HG03439 (cell line): Measurements from ENCODE around the gene RNPEPL1.
"Not testable (repeated sequence)": the region's sequence is repeated elsewhere in the genome, so short reads cannot be mapped to it uniquely, and the experiment has no call there.

Source experiments
- ATAC-seq: cut with Tn5 transposase; IDR thresholded peaks from one replicate; pipeline ENCODE4 v1.9.1; 2021; ENCODE audit warnings: mild to moderate bottlenecking, moderate library complexity; ENCODE audit not compliant: unreplicated experiment

RNPEPL1 gene

DNA sequence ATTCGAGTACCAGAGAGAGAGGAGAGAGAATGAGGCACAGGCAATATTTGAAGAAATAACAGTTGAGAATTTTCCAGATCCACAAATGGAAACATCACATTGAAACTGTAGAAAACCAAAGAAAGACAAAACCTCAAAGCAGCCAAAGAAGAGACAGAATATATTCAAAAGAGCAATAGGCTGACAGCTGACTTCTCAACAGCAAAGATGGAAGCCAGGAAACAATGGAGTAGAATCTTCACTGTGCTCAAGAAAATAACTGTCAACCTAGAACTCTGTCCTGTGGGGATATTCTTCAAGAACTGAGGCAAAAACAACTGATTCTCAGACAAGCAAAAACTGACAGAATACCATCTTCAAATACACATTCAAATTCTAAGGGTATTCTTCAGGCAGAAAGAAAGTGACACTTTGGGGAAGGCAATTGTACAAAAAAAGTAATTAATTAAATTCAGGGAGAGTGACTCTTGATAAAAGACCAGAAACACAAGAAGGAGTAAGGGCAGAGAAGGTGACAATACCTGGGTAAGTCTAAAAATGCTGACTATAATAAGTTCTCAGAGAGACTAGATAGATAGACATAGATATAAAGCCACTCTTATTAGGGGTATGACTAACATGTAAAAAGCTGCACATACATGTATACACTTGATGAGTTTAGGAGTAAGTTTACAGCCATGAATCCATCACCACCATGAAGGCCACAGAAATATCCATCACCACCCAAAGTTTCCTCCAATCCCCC lies 36.1 kb upstream of the RNPEPL1 start:
- ATAC-seq = no peak

DNA sequence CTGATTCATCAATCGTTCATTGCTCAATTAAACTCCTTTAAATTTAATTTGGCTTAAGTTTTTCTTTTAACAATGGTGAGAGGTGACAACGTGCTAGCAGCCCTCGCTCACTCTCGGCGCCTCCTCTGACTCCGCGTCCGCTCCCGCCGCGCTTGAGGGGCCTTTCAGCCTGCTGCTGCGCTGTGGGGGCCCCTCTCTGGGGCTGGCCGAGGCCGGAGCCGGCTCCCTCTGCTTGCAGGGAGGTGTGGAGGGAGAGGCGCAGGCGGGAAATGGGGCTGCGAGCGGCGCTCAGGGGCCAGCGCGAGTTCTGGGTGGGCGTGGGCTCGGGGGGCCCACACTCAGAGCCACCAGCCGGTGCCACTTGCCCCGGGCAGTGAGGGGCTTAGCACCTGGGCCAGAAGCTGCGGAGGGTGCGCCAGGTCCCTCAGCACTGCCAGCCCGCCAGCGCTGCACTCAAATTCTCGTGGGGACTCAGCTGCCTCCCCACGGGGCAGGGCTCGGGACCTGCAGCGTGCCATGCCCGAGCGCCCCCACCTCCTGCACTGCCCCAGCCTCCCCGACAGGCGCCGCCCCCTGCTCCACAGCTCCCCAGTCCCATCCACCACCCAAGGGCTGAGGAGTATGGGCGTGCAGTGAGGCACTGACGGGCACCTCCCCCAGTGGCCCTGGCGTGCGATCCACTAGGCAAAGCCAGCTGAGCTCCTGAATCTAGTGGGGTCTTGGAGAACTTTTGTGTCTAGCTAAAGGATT lies 30.1 kb upstream of the RNPEPL1 start:
- no peak for ATAC-seq

DNA sequence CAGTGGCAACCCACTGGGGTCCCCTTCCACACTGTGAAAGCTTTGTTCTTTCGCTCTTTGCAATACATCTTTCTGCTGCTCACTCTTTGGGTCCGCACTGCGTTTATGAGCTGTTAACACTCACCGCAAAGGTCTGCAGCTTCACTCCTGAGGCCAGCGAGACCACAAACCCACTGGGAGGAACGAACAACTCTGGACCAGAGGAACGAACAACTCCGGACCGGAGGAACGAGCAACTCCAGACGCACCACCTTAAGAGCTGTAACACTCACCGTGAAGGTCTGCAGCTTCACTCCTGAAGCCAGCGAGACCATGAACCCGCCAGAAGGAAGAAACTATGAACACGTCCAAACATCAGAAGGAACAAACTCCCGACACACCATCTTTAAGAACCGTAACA lies 29.2 kb upstream of the RNPEPL1 start:
- not testable (repeated sequence) for ATAC-seq

DNA sequence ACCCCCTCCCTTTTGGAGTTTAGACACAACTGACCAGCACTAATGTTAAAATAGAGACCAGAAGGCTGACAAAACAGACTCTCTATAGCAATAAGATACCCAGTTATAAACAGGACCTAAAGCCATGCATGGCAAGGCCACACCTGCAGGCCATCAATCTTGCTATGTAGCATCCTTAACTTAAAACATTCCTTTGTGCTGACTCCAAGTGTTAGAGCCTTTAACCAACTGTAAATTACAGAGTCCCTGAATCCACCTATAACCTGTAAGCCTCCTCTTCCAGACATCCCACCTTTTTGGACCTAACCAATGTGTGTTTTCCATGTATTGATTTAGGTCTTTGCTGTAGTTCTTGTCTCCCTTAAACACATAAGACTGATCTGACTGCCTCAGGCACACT lies 28.4 kb upstream of the RNPEPL1 start:
- ATAC-seq = no peak

DNA sequence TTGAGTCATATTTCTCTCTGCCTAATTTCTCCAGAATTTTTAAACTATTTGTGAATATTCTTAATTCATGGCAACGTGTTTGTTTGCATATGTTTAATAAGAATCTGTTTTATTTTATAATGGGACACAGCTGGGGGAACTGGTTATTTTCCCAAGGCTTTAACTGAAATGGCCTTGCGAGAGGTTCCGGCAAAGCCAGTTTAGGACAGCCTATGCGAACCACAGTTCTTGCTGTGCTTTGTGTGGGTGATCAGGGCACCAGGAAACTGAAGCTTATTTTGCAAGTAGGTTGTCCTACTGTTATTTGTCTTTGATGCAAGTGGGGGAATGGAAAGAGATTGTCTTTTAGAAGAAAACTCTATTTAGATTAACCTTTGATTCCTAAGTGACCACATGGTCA lies 17.0 kb upstream of the RNPEPL1 start:
- ATAC-seq = no peak

DNA sequence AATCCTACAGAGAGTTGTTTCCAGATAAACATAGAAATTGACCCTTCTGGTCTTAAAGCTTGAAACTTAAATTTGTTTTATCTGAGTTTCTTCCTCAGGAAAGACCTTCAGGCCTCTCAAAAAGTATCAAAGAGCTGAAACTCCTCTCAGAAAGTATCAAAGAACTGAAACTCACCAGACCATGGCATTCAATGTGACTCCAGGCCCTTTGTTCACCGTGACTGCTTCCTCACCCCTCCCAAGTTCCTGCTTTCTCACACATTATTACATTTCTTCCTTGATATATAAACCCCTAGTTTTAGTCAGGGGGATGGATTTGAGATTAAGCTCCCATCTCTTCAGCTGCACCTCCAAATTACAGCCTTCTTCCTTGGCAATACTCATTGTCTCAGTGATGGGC lies 16.5 kb upstream of the RNPEPL1 start:
- no peak for ATAC-seq

DNA sequence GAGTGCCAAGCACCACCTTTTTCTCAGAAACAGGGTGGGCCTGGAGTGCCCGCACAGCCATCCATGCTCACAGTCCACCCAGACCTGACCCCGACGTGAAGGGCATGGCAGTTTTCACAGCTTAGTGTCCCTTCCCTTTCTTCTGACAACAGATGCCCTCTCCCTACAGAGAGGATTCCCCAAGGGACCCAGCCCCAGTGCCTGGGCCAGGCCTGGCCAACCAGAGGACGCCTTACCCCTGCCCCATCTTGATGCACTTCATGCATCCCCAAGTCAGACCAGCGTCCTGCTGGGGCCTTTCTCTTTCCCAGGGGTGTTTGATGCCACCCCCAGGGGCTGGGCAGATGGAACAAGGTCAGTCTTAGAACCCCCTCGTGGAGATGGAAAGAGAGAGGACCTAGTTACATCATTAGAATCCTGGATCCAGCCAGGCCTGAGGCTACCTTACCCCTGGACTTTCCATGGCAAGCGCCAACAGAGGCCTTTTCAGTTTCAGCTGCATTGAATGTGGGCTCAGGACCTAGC lies 14.3 kb upstream of the RNPEPL1 start:
- ATAC-seq = no peak

DNA sequence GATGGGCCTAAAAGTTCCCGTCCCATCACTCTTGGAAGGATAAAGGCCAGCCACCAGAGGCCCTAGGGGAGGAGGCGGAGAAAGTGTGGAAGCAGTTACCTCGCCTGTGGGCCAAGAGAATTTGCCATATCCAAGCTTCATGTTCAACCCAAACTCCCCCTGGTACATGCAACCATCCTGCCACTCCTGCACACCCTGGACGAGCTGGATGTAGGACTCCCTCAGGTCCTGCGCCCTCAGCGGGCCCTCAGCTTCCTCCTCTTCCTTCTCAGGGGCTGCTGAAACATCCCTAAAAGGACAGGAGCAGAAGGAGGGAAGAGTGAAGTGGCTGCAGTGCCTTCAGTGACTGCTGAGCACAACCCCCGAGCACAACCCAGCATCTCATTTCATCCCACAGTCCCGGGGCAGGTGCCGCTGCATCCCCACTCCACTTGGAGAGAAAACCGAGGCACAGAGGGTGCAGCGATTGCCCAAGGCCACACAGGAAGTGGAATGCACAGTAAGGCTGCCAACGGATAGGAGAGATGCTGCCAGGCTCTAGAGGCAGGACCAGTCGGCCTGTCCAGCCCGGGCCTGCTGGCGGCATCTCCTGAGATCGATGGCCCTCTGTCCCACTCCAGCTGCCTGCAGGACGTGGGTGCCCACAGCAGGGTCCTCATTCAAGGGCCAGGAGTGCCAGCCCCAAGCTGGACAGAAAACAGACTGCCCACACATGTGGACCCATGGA lies 13.4 kb upstream of the RNPEPL1 start:
- no peak for ATAC-seq

DNA sequence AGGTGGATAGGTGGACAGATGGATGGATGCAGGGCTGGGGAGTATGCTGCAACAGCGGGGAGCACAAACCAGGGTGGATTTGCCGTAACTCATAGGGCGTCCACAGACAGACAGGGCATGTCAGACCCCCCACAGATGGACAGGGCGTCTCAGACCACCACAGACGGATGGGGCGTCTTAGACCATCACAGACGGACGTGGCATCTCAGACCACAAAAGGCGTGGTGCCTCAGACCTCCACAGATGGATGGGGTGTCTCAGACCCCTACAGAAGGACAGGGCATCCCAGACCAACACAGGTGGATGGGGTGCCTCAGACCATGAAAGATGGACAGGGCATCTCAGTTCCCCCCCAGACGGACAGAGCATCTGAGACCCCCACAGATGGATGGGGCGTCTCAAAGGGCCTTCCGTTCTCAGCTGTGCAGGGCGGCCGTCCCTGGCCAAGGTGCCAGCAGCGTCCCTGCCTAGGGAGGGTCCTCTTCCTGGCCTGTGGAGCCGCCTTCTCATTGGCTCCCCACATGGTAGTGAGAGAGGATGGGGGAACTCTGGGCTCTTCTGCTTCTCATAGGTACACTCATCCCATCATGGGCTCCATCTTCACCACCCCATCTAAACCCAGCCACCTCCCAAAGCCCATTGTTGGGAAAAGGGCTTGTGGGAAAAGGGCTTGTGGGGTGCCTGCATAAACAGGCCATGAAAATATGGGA lies 12.6 kb upstream of the RNPEPL1 start:
- ATAC-seq = no peak

DNA sequence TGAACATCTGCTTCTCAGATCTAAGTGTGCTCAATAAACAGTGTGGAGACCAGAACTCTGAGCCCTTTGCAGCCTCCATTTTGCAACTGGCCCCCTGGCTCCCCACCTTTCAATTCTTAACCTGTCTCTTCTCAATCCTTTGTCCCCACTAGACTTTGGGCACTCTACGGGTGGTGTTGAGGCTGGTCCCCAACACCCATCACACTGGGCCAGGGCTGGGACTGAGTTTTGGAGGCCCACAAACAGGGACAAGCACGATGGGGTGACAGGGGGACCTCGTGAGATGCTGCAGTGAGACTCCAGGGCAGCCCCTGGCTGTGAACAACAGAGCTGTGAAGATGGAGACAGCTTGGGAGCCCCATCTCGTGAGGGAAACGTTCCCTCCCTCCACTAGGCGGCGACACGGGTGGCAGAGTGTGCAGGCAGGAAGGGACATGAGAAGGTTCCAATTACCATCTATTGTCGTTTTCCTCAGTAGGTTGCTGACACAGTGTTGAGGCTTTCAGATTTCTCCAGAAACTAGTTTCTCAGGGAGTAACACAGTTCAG lies 11.7 kb upstream of the RNPEPL1 start:
- no peak for ATAC-seq

DNA sequence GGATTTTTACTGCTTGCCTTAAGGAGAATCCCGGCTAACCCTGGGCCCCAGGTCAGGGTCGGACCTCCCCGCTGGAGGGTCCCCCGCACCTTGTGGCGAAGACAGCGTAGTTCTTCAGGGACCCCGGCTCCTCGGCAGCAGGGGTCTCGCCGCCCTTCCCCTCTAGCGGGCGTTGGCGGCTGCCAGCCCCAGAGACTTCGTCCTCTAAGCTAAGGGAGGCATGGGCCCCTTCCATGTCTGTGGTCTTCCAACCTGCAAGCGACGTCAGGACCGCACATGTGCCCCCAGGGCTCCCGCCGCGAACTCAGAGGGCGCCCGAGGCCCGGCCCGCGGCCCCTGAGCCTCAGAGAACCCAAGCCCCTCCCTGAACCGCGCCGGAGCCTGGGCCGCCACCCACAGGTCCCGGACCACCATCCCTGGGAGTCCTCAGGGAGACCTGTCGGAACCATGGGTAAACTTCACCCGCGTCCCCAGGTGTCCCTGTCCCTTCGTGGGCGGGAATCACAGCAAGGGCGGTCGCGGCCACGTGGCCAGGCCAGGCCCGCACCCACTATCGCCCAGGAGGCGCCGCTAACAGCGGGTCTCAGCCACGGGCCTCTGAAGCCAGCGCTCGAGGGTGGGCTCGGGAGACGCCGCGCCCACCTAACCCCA lies 11.1 kb upstream of the RNPEPL1 start:
- no peak for ATAC-seq

DNA sequence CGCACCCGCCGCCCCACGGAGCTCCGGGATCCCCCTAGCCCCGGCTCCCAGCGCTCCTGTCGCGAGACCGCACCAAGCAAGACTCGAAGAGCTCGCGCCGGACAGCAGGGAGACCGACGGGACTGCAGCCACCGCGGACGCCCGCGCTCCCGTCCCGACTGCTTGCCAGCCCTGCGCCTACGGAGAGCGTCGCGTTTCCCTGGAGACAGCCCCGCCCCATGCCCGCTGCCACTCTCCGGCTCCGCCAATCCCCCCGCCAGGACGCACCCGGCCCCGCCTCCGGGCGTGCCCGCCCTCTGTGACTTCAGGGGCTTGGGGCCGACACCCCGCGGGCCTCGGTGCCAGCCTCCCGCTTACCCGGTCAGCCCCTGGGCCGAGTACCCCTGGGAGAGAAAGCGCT lies 10.5 kb upstream of the RNPEPL1 start, which contains the start of gene ANKMY1:
ANKMY1 (minus strand) TSS at position 181 of the 400 bp plus-strand sequence. CDS start 653 bp downstream, outside the sequence.
- no peak for ATAC-seq

DNA sequence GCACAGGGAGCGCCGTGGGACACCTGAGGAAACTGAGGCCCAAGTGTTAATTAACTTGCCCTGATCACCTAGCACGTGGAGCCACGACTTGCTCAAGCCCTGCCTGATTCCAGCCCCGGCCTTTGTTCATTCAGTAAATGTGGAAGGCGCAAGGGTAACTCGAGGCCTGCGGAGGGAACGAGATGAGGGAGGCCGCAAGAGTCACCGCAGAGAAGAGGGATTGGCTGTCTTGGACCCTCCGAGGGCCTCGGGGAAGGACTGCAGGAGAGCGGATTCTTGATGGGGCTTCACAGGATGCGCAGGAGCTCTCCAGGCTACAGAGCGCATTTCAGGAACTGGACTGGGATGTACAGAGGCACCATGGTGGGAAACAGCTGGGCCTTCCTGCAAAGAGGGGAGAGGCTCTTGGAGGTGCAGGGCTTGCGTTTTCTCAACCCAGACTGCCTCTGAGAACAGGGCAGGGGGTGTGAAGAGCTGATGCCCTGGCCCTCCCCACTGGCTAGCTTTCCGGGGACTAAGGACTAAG lies 10.0 kb upstream of the RNPEPL1 start:
- ATAC-seq = no peak

DNA sequence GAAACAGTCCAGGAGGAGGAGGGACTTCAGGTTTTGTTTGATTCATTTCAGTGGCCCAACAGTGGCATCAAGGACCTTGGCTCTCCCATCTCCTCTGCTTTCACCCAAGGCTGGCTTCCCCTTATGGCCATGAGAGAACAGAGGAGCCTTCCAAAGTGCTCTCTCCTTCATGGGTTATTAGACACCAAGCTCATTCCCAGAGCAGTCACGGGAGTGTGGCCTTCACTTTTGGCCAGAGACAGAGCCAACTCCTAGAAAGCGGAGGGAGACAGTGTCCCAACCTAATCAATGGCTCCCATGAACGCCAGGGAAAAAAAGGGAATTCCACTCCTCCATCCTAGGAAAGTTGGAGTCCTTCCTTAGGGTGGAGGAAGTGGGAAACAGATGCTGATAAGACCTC lies 9.0 kb upstream of the RNPEPL1 start:
- no peak for ATAC-seq

DNA sequence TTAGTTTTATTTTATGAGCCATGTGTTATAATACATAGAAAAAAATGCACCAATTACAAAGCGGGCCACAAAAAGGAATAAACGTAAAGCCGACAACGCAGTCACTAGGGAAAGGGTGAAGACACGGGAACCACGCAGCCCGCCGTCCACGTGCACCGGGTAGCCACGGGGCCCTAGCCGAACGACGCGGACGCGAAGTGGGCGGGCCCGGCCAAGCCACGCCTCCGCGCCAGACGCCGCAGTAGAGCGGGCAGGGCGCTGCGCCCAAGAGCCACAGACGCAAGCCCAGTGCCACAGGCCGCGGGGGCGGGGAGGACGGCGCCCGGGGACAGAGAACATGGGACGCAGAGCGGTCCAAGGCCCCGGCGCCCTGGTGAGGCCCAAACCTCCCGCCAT lies 8.2 kb upstream of the RNPEPL1 start, which contains the start of gene DUSP28:
DUSP28 (plus strand) TSS at position 274 of the 396 bp plus-strand sequence. CDS start 328 bp downstream, outside the sequence.
- peak; percentile 55 for ATAC-seq

DNA sequence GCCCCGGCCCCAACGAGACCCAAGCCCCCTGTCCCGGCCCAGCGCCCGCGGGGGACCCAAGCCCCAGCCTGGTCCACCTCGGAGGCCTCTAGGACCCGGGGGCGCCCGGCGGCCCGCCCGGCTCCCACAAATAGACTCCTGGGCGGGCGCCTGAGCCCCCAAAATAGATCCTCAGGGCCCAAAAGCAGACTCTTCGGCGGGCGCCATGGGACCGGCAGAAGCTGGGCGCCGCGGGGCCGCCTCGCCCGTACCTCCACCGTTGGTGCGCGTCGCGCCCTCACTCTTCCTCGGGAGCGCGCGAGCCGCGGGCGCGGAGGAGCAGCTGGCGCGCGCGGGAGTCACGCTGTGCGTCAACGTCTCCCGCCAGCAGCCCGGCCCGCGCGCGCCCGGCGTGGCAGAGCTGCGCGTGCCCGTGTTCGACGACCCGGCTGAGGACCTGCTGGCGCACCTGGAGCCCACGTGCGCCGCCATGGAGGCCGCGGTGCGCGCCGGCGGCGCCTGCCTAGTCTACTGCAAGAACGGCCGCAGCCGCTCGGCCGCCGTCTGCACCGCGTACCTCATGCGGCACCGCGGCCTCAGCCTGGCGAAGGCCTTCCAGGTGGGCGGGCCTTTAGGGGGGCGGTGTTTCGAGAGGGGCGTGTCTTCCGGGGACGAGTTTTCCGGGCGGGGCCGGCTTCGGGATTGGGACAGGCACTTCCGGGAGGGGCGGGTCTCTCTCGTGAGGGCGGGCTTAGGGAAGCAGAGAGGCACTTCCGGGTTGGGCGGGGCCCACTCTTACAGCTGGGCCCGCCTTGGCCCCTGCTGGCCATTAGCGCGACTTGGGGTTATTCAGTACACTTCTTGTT lies 7.6 kb upstream of the RNPEPL1 start:
- ATAC-seq = peak; percentile 51

DNA sequence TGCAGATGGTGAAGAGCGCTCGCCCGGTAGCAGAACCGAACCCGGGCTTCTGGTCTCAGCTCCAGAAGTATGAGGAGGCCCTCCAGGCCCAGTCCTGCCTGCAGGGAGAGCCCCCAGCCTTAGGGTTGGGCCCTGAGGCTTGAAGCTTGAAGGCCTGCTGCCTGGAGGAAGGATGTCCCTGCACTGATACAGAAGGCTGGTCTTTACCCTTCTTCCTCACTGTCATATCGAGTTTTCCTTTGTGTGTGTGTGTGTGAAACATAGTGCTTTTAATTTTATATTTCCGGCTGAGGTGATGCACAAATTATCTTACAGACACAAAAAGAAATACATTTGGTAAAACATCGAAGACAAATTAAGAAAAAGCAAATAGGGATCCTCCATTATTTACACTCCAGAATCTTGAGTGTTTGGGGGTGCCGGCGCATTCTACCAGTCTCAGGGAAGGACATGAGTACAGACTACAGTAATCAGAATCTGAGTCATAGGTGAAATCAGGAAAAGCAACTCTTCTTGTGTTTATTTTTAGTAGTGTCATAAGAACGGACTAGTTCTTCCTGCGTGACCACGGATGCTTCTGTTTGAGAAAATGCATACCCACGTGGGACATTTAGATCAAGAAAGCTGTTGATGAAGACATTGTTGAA lies 6.8 kb upstream of the RNPEPL1 start:
- ATAC-seq = no peak

DNA sequence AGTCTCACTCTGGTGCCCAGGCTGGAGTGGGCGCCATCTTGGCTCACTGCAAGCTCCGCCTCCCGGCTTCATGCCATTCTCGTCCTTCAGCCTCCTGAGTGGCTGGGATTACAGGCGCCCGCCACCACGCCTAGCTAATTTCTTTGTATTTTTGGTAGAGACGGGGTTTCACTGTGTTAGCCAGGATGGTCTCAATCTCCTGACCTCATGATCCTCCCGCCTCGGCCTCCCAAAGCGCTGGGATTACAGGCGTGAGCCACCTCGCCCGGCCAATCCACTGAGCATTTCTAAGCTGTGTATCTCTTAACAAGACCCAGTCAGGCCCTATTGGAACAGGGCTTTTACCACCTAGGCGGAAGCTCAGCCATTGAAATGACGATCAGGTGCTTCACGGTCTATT lies 5.1 kb upstream of the RNPEPL1 start:
- ATAC-seq = not testable (repeated sequence)
